NCI-H2227 (cell line): ENCODE results near the gene TLNRD1.
"Not testable (repeated sequence)": the region's sequence is repeated elsewhere in the genome, so short reads cannot be mapped to it uniquely, and the experiment has no call there.

Experiments used
- DNase-seq: peaks from one replicate; lab custom pipeline; 2025; ENCODE audit not compliant: unreplicated experiment; lab: John Stamatoyannopoulos, UW

Gene TLNRD1

DNA sequence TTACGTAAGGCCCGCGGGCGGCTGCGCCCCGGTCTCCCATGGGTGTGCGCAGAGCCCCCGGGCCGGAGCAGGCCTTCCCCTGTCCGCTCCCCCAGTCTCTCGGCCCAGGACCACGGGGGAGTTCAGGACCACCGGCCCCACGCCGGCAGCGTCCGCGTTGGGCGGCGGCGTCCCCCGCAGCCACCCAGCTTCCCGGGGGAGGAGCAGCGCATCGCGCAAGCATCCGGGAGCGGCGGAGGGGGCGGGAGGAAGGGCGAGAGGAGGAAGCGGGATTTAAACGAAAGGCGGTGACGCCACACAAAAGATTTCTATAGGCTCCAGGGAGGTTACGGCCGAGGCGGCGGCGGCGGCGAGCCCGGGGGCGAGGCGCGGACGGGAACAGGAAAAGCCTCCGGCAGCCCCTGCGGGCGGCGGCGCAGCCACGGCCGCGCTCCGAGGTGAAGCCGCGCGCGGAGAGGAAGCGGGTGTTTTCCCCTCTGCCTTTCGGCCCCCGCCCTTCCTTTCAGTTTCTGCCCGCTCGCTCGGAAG lies at the start of gene TLNRD1:
Gene TLNRD1, plus strand, starts transcription at position 300 of the 528 bp plus-strand sequence. CDS start 1,349 bp downstream, outside the sequence.
- DNase-seq, result peak; percentile 88

GRCh38 chr15:80951941-80952340 lies 48.8 kb upstream of the TLNRD1 start:
- DNase-seq, result no peak

GRCh38 chr15:80953001-80953952 lies 47.4 kb upstream of the TLNRD1 start:
- no peak for DNase-seq

DNA sequence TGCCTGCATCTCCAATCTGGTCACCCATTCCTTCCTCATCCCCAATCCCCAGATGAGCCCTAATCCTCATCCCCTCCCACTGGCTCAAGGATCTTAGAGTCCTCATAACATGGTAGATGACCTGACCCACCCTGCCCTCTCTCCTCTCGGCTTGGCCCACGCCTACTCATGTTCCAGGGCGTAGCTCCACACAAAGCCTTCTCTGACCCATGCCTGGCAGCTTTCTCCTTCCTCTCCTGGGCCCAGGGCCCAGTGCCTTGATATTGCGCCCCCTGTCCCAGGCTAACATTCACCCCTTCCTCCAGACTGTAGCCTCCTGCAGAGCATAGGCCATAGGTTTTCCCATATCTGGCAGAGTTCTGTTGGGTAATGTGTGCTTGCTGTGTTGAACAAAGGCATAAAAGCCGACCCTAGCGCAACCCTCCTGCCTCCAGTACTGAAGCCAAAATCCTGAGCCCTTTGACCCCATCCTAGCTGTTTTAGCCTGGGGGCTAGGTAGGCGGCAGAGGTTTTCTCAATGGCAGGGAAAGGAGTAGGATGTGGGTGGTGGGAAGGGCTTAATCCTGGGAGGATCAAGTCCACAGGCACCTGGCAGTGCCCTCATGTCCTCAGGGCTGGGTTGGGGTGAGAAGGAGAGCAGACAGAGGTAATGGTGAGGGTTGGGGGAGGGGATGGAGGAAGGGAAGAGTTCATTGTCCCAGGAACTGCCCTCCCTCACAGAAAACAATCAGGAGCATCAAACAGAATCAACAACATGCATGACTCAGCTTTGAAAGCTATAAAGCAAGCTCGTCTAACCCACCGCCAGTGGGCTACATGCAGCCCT lies 46.6 kb upstream of the TLNRD1 start:
- DNase-seq, result no peak

GRCh38 chr15:80955571-80956452 lies 44.9 kb upstream of the TLNRD1 start:
- DNase-seq, result not testable (repeated sequence)

GRCh38 chr15:80957556-80957955 lies 43.2 kb upstream of the TLNRD1 start:
- DNase-seq, result no peak

GRCh38 chr15:80957976-80958375 lies 42.7 kb upstream of the TLNRD1 start:
- DNase-seq, result no peak

DNA sequence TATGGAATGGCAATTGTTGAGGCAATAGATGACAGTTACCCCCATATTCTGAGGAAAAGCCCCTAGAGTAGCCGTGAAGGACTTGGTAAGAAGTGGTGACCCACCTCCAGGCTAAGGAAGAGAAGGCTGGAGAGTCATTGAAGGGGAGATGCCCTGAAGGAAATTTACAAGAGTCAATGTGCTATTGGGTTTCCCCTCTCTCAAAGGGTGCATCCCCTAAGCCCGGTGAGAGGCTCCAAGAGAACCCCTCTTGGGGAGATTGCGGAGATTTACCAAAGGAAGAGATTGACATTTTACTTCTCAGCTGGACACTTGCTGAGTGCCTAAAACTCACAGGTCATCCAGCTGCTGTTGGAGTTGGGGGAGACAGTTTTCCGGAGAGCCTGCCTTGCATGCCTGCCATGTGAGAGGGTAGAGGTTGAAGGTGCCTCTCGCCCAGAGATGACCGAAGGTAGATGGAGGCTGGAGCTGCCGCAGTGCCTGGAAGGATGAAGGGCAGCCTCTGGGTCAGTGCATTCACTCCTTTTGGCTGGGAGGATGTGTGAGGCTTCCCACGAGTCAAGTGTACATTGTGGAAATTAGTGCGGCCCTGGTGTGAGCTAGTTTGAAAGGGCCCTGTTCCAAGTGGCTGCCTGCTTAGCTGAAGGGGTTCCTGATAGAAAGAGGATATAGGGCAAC lies 41.8 kb upstream of the TLNRD1 start:
- DNase-seq, result no peak

GRCh38 chr15:80965454-80965853 lies 35.3 kb upstream of the TLNRD1 start:
- DNase-seq, result not testable (repeated sequence)

- no peak for DNase-seq
Measured at GRCh38 chr15:80966431-80967197, 34.1 kb upstream of the TLNRD1 start.

DNA sequence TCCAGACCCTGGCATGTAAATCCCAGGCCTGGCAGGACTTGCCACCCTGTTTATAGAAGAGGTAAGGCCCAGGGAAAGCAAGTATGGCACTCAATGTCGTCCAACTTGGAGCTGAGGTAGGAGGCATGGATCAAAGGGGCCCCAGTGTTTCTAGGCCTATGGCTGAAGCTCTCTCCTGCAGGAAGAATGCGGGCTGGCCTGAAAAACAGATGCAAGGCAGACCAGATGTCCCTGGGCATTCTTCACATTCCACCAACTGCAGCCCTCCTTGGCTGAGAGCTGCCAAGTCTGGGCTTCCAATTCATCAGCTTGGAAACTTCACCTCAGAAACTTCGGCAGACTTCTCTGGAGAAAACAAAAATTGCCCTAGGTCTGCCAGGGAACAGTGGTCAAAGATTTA lies 33.3 kb upstream of the TLNRD1 start:
- no peak for DNase-seq

- no peak for DNase-seq
Measured at GRCh38 chr15:80967991-80968510, 32.7 kb upstream of the TLNRD1 start.

- no peak for DNase-seq
Measured at GRCh38 chr15:80969316-80969715, 31.4 kb upstream of the TLNRD1 start.

GRCh38 chr15:80970018-80970657 lies 30.6 kb upstream of the TLNRD1 start:
- DNase-seq, result peak; percentile 64

DNA sequence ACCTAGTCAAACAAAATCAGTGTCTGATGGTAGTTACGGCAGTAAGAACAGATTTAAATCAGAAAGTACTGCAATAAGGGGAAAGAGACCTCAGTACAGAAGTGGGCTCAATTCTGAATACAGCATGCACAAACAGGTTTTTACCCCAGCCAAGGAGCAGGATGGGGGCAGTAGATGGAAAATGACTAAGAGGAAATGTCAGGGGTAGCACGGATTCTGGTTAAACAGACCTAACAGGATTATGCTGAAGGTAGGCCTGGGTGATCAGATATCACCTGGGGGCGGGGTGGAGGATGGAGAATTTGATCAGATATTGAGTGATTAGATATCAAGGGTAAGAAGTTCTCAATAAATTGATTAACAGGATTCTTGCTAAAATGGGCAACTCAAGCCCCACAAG lies 30.1 kb upstream of the TLNRD1 start:
- no peak for DNase-seq

- no peak for DNase-seq
Measured at GRCh38 chr15:80971143-80971542, 29.6 kb upstream of the TLNRD1 start.

DNA sequence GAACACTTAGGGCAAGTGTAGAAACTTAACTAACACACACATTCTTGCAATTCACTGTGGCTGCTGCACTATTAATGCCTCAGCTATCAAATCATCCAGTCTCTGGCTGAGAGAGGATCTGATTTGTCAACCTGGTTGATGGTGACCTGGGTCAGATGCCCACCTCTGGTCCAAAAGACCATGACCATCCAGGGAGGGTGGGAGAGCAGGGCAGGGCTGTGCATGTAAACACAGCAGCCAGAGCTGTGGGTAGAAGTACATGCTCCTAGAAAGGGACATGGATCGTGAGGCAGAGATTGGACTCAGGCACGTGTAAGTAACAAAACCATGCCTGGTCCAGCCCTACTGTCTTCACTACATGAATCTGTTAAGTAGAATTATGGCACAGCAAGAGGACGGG lies 28.4 kb upstream of the TLNRD1 start:
- no peak for DNase-seq

DNA sequence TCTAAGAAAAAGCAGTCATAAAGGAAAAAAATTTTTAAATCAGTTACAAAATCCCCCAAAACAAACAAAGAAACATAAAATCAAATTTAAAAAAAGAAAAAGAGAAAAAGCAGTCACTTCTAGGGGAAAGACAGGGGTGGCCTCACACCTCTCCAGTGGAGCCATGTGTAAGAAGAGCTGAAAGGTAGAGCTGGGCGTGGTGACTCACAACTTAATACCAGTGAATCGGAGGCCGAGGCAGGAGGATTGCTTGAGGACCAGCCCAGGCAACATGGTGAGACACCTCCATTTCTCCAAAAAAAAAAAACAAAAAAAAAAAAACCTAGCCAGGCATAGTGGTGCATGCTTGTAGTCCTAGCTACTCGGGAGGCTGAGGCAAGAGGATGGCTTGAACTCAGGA lies 25.8 kb upstream of the TLNRD1 start:
- DNase-seq, result no peak

GRCh38 chr15:80976851-80977250 lies 23.9 kb upstream of the TLNRD1 start:
- DNase-seq, result no peak
